GM13977 (cell line): ENCODE measurements around the gene KRTAP5-11.
"Not testable (repeated sequence)": the region's sequence is repeated elsewhere in the genome, so short reads cannot be mapped to it uniquely, and the experiment has no call there.

Source experiments
- DNase-seq: peaks from one replicate; pipeline ENCODE4 v3.0.0; 2012; ENCODE audit warnings: low spot score
- in situ Hi-C: fragments of 300-500 bp; cut with MboI; formaldehyde crosslinking; loops from one replicate; pipeline ENCODE4 v1.12.0; 2022; ENCODE audit warnings: low sequenced_read_pairs, low pct_unique_long_range_greater_than_20kb, mixed read lengths, inconsistent platforms; ENCODE audit not compliant: unreplicated experiment
- TF ChIP-seq, protein P1 (sequence below): IDR thresholded peaks from 2 replicates; pipeline ENCODE4 v1.5.1; 2012; ENCODE audit warnings: mild to moderate bottlenecking, control low read depth; ENCODE audit not compliant: insufficient read depth; ENCODE audit errors: extremely low read depth, missing control alignments

Gene KRTAP5-11, protein sequence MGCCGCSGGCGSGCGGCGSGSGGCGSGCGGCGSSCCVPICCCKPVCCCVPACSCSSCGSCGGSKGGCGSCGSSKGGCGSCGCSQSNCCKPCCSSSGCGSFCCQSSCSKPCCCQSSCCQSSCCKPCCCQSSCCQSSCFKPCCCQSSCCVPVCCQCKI

GRCh38 chr11:71582309-71582895 is at the start of gene KRTAP5-11:
Gene KRTAP5-11, minus strand, starts transcription at chr11:71582875. Its CDS starts 38 bp downstream, at chr11:71582837.
- in situ Hi-C loops: no loop called here
- DNase-seq: no peak
- TF ChIP-seq, protein P1, sequence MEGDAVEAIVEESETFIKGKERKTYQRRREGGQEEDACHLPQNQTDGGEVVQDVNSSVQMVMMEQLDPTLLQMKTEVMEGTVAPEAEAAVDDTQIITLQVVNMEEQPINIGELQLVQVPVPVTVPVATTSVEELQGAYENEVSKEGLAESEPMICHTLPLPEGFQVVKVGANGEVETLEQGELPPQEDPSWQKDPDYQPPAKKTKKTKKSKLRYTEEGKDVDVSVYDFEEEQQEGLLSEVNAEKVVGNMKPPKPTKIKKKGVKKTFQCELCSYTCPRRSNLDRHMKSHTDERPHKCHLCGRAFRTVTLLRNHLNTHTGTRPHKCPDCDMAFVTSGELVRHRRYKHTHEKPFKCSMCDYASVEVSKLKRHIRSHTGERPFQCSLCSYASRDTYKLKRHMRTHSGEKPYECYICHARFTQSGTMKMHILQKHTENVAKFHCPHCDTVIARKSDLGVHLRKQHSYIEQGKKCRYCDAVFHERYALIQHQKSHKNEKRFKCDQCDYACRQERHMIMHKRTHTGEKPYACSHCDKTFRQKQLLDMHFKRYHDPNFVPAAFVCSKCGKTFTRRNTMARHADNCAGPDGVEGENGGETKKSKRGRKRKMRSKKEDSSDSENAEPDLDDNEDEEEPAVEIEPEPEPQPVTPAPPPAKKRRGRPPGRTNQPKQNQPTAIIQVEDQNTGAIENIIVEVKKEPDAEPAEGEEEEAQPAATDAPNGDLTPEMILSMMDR: no peak

DNA sequence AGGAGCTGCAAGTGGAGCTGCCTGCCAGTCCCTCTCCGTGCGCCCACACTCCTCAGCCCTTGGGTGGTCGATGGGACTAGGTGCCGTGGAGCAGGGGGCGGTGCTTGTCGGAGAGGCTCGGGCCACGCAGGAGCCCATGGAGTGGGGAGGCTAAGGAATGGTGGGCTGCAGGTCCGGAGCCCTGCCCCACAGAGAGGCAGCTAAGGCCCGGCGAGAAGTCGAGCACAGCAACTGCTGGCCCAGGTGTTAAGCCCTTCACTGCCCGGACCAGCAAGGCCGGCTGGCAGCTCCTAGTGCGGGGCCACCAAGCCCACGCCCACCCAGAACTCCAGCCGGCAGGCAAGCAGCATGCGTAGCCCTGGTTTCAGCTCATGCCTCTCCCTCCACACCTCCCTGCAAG is 48.9 kb upstream of the KRTAP5-11 start:
- DNase-seq, in situ Hi-C loops: not testable (repeated sequence)

GRCh38 chr11:71630071-71630470 is 47.4 kb upstream of the KRTAP5-11 start:
- DNase-seq, in situ Hi-C loops: not testable (repeated sequence)

GRCh38 chr11:71628943-71629342 is 46.3 kb upstream of the KRTAP5-11 start:
- DNase-seq, in situ Hi-C loops: not testable (repeated sequence)

DNA sequence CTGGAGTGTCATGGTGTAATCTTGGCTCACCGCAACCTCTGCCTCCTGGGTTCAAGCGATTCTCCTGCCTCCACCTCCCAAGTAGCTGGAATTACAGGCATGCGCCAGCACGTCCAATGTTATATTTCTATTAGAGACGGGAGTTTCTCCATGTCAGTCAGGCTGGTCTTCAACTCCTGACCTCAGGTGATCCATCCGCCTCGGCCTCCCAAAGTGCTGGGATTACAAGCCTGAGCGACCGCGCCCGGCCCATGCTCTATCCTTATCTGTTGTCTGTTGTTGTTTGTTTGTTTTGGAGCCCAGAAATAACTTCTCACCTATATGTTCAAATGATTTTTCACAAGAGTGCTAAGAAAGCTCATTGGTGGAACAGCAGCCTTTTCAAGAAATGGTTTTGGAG is 40.6 kb upstream of the KRTAP5-11 start:
- in situ Hi-C loops, DNase-seq: not testable (repeated sequence)

- DNase-seq, in situ Hi-C loops: not testable (repeated sequence)
These were observed 39.9 kb upstream of the KRTAP5-11 start for GRCh38 chr11:71622561-71622960.

- in situ Hi-C loops, DNase-seq: not testable (repeated sequence)
These were observed 32.3 kb upstream of the KRTAP5-11 start for GRCh38 chr11:71615003-71615402.

DNA sequence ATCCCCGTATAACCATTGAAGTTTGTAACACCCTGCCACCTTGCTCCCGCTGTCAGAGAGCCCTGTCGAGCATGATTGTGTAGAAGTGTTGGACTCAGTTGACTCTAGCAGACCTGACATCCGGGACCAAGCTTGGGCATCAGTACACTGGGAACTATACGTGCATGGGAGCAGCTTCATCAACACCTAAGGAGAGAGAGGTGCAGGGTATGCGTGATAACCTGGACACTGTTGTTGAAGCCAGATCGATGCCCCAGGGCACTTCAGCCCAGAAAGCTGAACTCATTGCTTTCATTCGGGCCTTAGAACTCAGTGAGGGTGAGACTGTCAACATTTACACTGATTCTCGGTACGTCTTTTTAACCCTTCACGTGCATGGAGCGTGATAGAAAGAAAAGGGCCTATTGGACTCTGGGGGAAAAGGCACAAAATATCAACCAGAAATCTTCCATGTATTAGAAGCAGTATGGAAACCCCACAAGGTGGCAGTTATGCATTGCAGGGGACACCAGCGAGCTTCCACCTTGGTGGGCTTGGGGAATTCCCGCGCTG is 31.8 kb upstream of the KRTAP5-11 start:
- in situ Hi-C loops, DNase-seq: not testable (repeated sequence)

DNA sequence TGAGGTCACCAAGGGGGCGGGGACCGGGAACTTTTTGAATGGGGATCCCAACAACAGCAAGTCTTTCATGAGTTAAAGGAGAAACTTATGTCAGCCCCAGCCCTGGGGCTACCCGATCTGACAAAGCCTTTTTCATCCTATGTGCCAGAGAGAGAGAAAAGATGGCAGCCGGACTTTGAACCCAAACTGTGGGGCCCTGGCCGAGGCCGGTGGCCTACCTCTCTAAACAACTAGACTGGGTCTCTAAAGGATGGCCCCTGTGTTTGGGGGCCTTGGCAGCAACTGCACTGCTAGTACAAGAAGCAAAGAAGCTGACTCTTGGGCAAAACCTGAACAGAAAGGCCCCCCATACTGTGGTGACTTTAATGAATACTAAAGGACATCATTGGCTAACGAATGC is 31.3 kb upstream of the KRTAP5-11 start:
- in situ Hi-C loops, DNase-seq: not testable (repeated sequence)

DNA sequence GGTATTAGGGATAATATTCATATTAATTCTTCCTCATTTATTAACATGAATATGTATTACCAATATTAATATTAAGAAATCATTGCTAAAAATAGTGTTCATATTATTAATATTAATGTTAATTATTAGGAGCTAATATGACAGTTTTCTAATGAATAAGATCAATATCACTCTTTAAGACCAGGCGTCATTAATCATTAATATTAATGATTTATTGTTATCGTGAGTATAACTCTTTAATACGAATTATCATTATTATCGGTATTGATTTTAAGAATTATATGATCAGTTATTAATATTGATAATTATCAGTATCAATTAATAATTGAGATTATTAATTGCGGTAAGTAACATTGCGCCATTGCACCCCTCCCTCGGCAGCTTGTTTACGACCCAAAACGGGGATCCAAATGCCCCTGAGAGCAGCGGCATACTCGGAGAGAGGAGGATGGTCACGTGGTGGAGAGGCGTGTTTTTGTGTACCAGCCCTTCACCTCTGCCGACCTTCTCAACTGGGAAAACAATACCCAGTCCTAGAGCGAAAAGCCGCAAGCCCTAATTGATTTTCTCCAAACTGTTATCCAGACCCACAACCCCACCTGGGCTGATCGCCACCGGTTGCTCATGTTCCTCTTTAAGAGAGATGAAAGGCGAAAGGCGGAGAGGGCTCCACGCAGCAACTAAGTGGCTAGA is 28.7 kb upstream of the KRTAP5-11 start:
- in situ Hi-C loops: not testable (repeated sequence)

DNA sequence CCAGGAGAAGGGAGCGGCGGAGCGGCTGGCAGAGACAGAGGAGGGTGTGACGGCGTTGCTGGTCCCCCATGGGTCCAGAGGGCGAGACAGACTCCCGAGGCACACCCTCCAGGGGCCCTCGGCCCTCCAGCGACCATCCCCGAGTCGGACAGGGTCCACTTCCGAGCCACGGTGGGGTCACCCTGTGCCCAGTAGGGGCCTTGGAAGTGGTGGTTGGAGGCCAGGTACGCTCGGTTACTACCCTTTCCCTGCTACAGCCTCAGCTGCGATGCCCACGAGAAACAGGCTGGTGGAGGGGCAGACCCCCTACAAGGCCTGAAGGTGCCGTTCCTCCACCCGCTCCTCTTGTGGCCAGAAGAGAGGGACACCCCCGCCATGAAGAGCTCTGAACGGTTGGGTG is 25.6 kb upstream of the KRTAP5-11 start:
- in situ Hi-C loops, DNase-seq: not testable (repeated sequence)

More for the DNA sequence above, 28.7 kb upstream of the KRTAP5-11 start:
- not testable (repeated sequence) for DNase-seq

DNA sequence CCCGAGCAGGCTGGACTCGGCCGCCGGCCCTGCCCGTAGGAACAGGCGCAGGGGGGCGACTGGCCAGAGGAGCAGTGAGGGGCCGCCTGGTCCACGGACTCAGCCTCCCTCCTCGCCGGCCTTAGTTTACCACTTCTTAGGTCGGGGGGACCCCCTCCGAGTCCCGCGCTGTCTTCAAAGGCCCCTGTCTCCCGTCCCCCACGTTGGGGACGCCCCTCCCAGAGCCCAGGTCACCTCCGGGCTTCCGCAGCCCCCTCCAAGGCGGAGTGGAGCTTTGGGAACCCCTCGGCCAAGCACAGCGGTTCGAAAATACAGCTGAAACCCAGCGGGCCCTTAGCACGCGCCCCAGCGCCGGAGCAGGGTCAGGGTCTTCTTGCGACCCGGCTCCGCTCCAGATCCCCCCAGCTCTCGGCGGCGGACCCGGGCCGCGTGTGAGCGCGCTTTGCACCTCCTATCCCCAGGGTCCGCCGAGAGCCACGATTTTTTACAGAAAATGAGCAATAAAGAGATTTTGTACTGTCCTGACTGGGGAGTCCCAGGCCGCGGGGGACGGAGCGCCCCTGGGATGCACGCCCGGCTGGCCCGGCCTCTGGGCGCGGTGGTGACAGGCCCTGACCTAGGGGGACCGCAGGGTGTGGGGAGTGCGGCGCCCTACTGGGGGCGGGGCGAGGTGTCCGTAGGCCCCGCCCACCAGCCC is 25.0 kb upstream of the KRTAP5-11 start:
- in situ Hi-C loops: not testable (repeated sequence)
- peak; percentile 17 for DNase-seq

DNA sequence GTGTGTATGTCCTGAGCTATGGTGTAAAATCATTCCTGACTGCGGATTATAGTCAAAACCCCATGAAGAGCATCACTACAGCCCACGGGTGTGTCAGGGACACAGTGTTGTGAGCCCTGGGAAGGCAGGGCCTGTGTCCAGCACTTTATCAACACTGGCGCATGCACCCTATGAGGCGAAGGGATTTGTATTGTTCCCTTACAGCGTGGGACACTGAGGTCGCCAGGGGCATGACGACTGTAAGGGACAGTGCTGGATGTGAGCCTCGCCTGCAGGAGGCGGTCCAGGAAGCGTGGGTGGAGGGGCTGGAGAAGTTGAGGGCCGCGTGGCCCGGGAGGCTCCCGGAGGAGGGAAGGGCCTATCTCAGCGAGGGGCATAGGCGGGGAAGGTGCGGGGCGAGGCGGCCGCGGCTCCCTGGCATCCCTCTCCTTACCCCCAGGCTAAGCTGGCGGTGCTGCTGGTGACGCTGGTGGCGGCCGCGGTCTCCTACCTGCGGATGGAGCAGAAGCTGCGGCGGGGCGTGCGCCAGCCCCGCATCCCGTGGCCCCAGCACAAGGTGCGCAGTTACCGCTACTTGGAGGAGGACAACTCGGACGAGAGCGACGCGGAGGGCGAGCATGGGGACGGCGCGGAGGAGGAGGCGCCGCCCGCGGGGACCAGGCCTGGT is 24.3 kb upstream of the KRTAP5-11 start:
- in situ Hi-C loops: not testable (repeated sequence)

More for the DNA sequence above, 24.3 kb upstream of the KRTAP5-11 start:
- DNase-seq: not testable (repeated sequence)
